K562 (cell line): ENCODE results near the gene MIDN. TPM values are rescaled to one million over a fixed set of nuclear protein-coding genes. Genes with fewer than 3 reads are reported as not detected.

Source experiments
- ARNT ChIP-seq, 2 experiments: fragments of 450-650 bp; IDR thresholded peaks; 2 replicates each; pipeline ENCODE4 v1.6.1; 2016; ENCODE audit warnings: mild to moderate bottlenecking in 1 of 2
- BMI1 ChIP-seq: fragments of 150-350 bp; IDR thresholded peaks from 2 replicates; pipeline ENCODE4 v1.6.1; 2014; ENCODE audit warnings: low read length
- CBX5 ChIP-seq: IDR thresholded peaks from 2 replicates; pipeline ENCODE4 v1.6.1; 2014; ENCODE audit warnings: low read depth, borderline replicate concordance
- CREB1 ChIP-seq, 2 experiments: sonication (generic) in 1 of 2; formaldehyde crosslinking in 1 of 2; IDR thresholded peaks; 2 replicates each; pipeline versions ENCODE4 v1.6.1 to v1.8.0; 2012 to 2022; ENCODE audit warnings: inconsistent platforms in 1 of 2, mild to moderate bottlenecking in 1 of 2, missing genetic modification reagents in 1 of 2, moderate library complexity in 1 of 2
- GABPA ChIP-seq: fragments of 200-800 bp; sonication (Bioruptor generic); conservative IDR thresholded peaks from 2 replicates; pipeline ENCODE4 v1.6.1; 2016; ENCODE audit warnings: low read depth, missing genetic modification characterization, missing compliant biosample characterization
- GABPB1 ChIP-seq: sonication (generic); formaldehyde crosslinking; IDR thresholded peaks from 2 replicates; pipeline ENCODE4 v1.8.0; 2022; ENCODE audit warnings: mild to moderate bottlenecking, missing genetic modification reagents
- IRF1 ChIP-seq: sonication (generic); formaldehyde crosslinking; IDR thresholded peaks from 2 replicates; pipeline ENCODE4 v1.8.0; 2022; ENCODE audit warnings: missing genetic modification reagents, mild to moderate bottlenecking, borderline replicate concordance
- MCM7 ChIP-seq, 2 experiments: fragments of 450-650 bp; IDR thresholded peaks; 2 replicates each; pipeline ENCODE4 v1.6.1; 2016 to 2018
- MEIS2 ChIP-seq: fragments of 450-650 bp; IDR thresholded peaks from 2 replicates; pipeline ENCODE4 v1.6.1; 2014; ENCODE audit warnings: mild to moderate bottlenecking; ENCODE audit not compliant: partially characterized antibody
- PHF20 ChIP-seq: fragments of 450-650 bp; IDR thresholded peaks from 2 replicates; pipeline ENCODE4 v1.6.1; 2018; ENCODE audit not compliant: partially characterized antibody
- PRPF4 ChIP-seq: fragments of 200-400 bp; formaldehyde crosslinking; IDR thresholded peaks from one replicate; pipeline ENCODE4 v1.6.1; 2017; ENCODE audit warnings: low read length, low read depth, mild to moderate bottlenecking; ENCODE audit not compliant: insufficient read depth, poor library complexity, severe bottlenecking
- PTRF ChIP-seq: fragments of 450-650 bp; IDR thresholded peaks from 2 replicates; pipeline ENCODE4 v1.6.1; 2016; ENCODE audit warnings: mild to moderate bottlenecking, missing genetic modification characterization, missing compliant biosample characterization
- RB1 ChIP-seq: fragments of 450-650 bp; IDR thresholded peaks from 2 replicates; pipeline ENCODE4 v1.6.1; 2017; ENCODE audit warnings: low read depth, mild to moderate bottlenecking
- SMC3 ChIP-seq: conservative IDR thresholded peaks from 2 replicates; pipeline ENCODE4 v1.6.1; 2011; ENCODE audit warnings: low read depth, low read length, improper control_type of control experiment; ENCODE audit not compliant: insufficient read depth
- SOX6 ChIP-seq: fragments of 450-650 bp; IDR thresholded peaks from 2 replicates; pipeline ENCODE4 v1.6.1; 2014; ENCODE audit warnings: mild to moderate bottlenecking
- TEAD1 ChIP-seq, 2 experiments: fragments of 450-650 bp in 1 of 2; sonication (generic) in 1 of 2; formaldehyde crosslinking; IDR thresholded peaks; 2 replicates each; pipeline versions ENCODE4 v1.4.0 to v1.8.0; 2020 to 2022; ENCODE audit warnings: mild to moderate bottlenecking in 2 of 2, missing genetic modification reagents in 1 of 2
- THRAP3 ChIP-seq: fragments of 450-650 bp; IDR thresholded peaks from 2 replicates; pipeline ENCODE4 v1.6.1; 2016; ENCODE audit warnings: mild to moderate bottlenecking, inconsistent platforms, borderline replicate concordance
- U2AF1 ChIP-seq: fragments of 200-400 bp; formaldehyde crosslinking; optimal IDR thresholded peaks from 2 replicates; pipeline ENCODE3; 2017; ENCODE audit warnings: mild to moderate bottlenecking, low read depth, low read length, moderate library complexity
- ZKSCAN8 ChIP-seq: fragments of 200-800 bp; sonication (Bioruptor generic); IDR thresholded peaks from 2 replicates; pipeline ENCODE4 v1.6.1; 2016; ENCODE audit warnings: missing genetic modification characterization, missing compliant biosample characterization
- ZNF263 ChIP-seq: sonication (generic); formaldehyde crosslinking; IDR thresholded peaks from 2 replicates; pipeline ENCODE4 v1.8.0; 2022; ENCODE audit warnings: mild to moderate bottlenecking, missing genetic modification reagents, borderline replicate concordance
- ZNF282 ChIP-seq: sonication (generic); formaldehyde crosslinking; IDR thresholded peaks from 2 replicates; pipeline ENCODE4 v1.8.1; 2023; ENCODE audit warnings: missing genetic modification reagents
- ZNF551 ChIP-seq: fragments of 250-450 bp; sonication (Bioruptor Pico); IDR thresholded peaks from 2 replicates; pipeline ENCODE4 v1.5.0; 2021; ENCODE audit warnings: mild to moderate bottlenecking, moderate library complexity
- polyA plus RNA-seq, 8 experiments: library from polyadenylated mRNA; depleted of rRNA in 4 of 8; stranded (reverse) in 5 of 8; unstranded in 3 of 8; fragments of >200 nt; fragmentation: Nextera tagmentation in 2 of 8; fragmentation: Illumina TruSeq in 1 of 8; extraction: Ambion mirVana in 2 of 8; extraction: Trizol in 1 of 8; gene quantifications; 2 replicates each; pipeline versions ENCODE4 v1.2.1 to v1.2.3, GENCODE V29; 2011 to 2014; ENCODE audit warnings: inconsistent platforms in 1 of 8, missing spikeins in 1 of 8
- total RNA-seq, 7 experiments: library from RNA; depleted of rRNA in 6 of 7; stranded (reverse); fragments of >200 nt in 6 of 7; fragmentation: Illumina TruSeq in 2 of 7; extraction: Trizol in 2 of 7; gene quantifications; 2 replicates each; pipeline versions ENCODE4 v1.2.1 to v1.2.3, GENCODE V29; 2011 to 2021; ENCODE audit warnings: low replicate concordance in 1 of 7
- TF ChIP-seq, protein P1 (sequence below): fragments of 250-450 bp; sonication (Bioruptor Pico); IDR thresholded peaks from 2 replicates; pipeline ENCODE4 v1.4.0; 2020
- TF ChIP-seq, protein P2 (sequence below): sonication (generic); formaldehyde crosslinking; IDR thresholded peaks from 2 replicates; pipeline ENCODE4 v1.8.1; 2022; ENCODE audit warnings: missing genetic modification reagents

MIDN gene
- total and polyA plus RNA-seq, 9 of the 15 experiments (the other 6 are each of a cell fraction or from before 2014, with no cell fraction given) = 0.17 to 120 (median 10.1) TPM

DNA sequence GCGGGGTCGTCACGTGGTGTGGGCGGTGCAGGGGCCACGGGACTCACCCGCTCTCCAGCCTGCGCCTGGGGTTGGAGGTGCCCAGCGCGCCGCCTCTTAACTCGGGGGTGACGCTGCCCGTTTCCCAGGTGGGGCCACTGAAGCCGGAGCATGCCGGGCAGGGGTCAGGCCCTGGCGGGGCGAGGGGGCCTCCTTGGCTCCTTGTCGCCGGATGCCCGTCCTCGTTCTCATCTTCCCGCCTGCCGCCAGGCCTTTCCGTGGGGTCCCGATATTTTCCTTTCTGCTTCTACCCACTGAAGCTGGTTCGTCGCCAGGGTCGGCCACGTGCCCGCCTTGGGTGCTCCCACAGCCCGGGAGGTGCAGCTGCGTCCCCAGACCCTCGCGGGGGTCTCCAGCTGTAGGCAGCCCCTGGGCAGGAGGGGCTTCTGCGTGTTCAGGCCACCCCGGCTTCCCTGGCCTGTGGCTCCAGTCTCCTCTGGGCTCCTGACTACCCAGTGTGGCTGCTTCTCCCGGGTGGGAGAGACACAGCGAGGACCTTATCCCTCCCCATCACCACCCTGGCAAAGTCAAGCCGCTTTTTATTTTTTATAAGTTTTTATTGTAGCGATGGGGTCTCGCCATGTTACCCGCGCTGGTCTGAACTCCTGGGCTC lies 27.7 kb downstream of the MIDN start (continued):
- TF ChIP-seq SMC3 (no peak), PRPF4 (no peak), ZNF551 (no peak), PHF20 (no peak), IRF1 (CRISPR knock-in tag) (no peak), ZNF282 (CRISPR knock-in tag) (no peak), BMI1 (no peak), TEAD1 (CRISPR knock-in tag; IDR thresholded peaks at IDR 0.05) (0 out of 4 replicates have a peak, but pooled peaks of 1 of the 2 experiments have one; percentile 77), ZNF263 (CRISPR knock-in tag) (0 out of 2 replicates have a peak, but pooled peaks have one; percentile 53), CREB1 (IDR thresholded peaks at IDR 0.05) (no peak), CREB1 (CRISPR knock-in tag; IDR thresholded peaks at IDR 0.05) (no peak), GABPA (tag) (no peak), U2AF1 (no peak), PTRF (tag) (no peak), THRAP3 (no peak), GABPB1 (CRISPR knock-in tag) (peak; percentile 57; the same call in 1 of the 2 replicates), MCM7 (IDR thresholded peaks at IDR 0.05) (no peak), ZKSCAN8 (CRISPR knock-in tag) (no peak), RB1 (no peak), ARNT (IDR thresholded peaks at IDR 0.05) (no peak), MEIS2 (no peak), CBX5 (no peak), SOX6 (no peak)
- TF ChIP-seq, protein P1, sequence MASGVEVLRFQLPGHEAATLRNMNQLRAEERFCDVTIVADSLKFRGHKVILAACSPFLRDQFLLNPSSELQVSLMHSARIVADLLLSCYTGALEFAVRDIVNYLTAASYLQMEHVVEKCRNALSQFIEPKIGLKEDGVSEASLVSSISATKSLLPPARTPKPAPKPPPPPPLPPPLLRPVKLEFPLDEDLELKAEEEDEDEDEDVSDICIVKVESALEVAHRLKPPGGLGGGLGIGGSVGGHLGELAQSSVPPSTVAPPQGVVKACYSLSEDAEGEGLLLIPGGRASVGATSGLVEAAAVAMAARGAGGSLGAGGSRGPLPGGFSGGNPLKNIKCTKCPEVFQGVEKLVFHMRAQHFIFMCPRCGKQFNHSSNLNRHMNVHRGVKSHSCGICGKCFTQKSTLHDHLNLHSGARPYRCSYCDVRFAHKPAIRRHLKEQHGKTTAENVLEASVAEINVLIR (CRISPR knock-in tag) = no peak
- TF ChIP-seq, protein P2, sequence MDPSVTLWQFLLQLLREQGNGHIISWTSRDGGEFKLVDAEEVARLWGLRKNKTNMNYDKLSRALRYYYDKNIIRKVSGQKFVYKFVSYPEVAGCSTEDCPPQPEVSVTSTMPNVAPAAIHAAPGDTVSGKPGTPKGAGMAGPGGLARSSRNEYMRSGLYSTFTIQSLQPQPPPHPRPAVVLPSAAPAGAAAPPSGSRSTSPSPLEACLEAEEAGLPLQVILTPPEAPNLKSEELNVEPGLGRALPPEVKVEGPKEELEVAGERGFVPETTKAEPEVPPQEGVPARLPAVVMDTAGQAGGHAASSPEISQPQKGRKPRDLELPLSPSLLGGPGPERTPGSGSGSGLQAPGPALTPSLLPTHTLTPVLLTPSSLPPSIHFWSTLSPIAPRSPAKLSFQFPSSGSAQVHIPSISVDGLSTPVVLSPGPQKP (CRISPR knock-in tag) = no peak
